ENCODE measurements around the gene BRSK1.

BRSK1 gene

DNA sequence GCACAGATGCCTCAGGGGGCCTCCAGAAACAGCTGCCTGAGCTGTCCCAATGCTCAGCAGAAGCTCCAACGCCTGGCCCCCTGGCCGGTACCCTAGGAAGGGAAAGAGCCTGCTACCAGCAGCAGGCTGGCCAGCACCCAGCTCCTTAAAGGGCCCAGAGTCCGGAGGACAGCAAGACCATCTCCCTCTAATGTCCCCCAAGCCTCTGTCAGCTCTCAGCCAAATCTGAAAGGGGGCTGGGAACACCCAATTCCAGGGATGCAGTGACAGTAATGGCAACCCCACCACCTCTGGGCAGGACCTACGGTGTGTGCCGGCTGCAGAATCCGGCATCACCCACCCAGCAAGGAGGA, 29.2 kb upstream of the BRSK1 start:
- DNase-seq: peak in 1 of 4 experiments; percentile 19

DNA sequence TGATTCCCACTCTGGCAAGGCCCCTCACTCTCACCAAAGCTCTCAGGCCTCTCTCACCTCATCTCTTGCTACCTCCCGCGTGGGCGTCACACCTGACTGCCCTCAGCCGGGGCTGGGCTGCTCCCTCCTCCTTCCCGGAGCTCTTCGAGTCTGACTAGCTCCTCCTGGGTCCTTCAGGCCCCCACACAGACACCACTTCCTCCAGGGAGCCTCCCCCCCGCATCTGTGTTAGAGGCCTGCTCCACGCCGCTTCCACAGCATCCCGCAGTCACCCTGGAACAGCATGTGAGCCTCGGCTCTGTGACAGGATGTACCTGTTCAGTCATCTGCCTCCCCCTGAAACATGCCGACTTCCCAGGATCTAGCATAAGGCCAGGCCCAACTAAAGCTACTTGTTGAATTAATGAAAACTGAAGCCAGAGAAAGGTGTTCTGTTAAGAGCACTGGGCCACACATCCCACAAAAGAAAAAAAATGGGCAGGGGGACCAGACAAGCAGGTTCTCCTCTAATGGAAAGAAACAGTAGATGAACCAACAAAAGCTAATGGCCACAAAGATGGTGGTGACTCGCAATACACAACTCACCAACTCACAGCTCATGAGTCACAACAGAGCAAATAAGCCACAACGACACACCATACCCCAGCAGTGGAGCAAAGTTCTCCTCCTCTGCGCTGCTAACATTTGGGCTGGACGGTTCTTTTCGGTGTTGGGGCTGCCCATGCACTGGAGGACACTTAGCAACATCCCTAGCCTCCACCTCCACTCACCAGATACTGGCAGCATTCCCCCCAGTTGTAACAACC, 28.0 kb upstream of the BRSK1 start:
- DNase-seq: peak in 2 of 4 experiments; percentile 5 to 25

DNA sequence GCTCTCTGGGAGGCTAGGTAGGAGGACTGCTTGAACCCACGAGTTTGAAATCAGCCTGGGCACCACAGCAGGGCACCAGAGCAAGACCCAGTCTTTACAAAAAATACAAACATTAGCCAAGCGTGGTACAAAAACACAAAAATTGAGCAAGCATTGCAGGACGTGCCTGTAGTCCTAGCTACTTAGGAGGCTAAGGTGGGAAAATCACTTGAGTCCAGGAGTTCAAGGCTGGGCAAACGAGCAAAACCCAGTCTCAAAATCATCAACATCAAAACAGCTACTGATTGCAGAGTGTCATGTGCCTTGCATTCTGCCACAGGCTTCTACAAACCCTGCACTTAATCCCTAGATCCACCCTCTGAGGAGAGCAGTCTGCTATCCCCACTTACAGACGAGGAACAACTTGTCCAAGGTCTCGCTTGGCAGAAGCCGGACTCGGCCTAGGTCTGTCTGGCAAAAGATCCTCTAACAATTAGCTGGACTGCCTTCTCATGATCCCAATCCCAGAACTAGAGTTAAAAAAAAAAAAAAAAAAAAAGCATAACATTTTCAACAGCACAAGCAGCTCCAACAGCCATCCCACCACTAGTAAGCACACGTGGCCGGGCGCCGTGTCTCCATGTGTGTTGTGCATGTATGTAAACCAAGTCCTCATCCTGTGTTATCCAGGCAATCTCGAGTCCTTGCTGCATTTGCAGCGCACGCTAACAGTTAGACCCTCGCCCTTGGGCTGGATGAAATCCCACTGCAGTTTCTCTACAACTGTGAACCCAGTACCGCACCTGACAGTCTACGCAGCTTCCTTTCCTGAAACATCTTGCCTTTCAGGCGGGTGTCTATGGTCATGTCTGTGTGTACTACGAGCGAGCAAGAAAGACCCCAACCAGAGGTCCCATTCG, 27.0 kb upstream of the BRSK1 start:
- no peak for DNase-seq

DNA sequence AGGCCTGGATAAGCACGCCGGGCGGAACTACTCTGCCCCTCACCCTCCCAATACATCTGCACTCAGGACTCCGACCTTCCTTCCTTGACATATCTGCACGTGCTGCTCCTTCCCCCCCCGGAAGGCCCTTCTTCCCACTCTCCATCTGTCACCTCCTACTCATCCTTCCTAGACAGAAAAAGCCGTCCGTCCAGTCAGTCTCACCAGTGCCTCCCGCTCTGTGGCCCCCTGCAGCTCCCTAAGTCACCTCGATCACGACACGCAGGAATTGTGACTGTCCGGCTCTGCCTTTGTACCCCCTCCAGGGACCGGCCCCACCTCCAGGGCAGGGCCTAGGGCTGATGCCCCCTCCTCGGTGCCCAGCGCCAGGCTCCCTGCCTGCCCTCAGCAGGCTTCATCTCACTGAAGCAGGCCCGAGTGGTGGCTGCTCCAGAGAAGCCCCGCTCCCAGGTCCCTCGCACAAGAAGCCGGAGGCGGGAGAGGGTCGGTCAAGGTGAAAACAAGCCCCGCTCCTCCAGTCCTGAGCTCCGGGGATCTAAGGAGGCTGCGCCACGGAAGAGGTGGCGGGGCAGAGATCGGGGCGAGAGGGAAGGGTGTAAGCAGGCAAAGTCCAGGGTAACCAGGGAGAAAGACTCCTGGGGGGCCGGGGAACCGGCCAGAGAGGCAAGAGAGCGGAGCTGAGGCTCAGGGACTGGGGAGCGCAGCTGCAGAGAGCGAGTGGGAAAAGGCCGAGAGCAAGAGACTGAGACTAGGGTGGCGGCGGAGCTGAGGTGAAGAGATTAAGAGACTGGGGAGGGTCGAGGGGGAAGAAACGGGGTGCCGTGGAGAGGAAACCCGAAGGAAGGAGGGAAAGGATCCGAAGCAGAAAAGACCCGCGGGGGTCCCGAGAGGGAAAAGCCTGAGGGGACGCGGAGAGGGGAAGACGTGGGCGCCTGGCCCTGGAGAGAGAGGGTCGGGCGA, 26.1 kb upstream of the BRSK1 start:
- no peak for DNase-seq

DNA sequence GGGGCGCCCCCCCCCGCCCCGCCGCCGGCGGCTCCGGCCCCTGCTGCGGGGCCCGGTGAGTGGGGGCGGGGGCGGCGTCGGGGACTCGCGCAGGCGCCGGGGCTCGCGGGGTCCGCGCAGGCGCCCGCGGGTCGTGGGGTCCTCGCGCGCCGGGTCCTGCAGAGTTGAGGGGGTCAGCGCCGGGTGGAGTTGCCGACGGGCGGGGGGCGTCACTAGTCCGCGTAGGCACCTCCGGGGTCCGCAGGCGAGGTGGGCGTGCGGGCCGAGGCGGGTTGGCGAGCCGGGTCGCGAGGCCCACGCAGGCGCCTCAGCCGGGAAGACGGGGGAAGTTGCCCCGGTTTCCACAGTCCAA, 25.3 kb upstream of the BRSK1 start:
- DNase-seq: peak in 2 of 4 experiments; percentile 45

DNA sequence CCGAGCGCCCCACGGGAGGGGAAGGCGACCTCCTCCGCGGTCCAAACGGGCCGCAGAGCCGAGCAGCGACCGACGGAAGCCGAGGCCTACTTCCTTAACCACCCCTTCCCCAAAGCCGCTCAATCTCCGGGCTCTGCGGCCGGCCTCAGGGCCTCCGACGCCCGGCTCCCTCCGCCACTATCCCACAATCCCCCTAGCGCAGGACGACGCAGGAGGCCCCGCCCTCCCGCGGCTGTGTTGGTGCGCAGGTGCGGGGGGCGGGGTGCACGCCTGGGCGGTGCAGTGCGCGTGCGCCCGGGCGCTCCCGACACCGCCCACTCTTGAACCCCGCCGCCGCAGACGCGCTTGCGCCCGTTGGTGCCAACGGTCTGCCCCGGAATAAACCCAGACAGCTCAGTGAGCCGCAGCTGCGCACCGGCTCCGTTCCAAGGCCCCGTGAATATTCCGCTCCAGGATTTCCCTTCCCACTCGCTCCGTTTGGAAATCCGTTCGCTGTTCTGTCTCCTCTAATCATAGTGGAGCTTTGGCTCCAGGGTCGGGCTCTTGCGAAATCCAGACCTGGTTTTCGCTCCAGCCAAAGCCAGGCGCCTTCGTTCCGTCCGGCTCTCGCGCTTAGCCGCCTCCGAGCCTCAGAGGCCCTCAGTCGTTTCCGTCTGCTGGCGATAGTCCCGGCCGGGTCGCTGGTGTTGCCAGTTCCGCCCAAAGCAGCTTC, 24.8 kb upstream of the BRSK1 start, which contains the start of gene PPP6R1:
PPP6R1 (minus strand) TSS at position 190 of the 712 bp plus-strand sequence. CDS start 11,914 bp downstream, outside the sequence.
- DNase-seq: peak; percentile 88 to 96 (median 95)

DNA sequence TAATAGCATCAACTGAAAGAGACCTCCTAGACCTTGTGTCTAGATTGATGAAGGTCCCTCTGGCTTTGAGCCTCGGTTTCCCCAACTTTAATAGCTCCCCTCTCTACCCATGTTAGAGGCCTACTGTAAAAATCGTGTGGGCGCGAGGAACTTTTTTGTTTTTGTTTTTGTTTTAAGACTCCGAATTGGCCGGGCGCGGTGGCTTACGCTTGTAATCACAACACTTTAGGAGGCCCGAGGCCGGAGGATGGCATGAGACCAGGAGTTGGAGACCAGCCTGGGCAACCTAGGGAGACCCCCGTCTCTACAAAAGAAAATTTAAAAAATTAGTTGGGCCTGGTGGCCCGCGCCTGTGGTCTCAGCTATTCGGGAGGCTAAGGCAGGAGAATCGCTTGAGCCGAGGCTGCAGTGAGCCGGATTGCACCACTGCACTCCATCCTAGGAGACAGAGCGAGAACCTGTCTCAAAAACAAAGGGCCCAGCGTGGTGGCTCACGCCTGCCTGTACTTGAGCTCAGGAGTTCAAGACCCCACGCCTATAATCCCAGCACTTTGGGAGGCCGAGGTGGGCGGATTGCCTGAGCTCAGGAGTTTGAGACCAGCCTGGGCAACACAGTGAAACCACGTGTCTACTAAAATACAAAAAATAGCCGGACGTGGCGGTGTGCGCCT, 24.1 kb upstream of the BRSK1 start:
- DNase-seq: peak in 1 of 4 experiments; percentile 28

DNA sequence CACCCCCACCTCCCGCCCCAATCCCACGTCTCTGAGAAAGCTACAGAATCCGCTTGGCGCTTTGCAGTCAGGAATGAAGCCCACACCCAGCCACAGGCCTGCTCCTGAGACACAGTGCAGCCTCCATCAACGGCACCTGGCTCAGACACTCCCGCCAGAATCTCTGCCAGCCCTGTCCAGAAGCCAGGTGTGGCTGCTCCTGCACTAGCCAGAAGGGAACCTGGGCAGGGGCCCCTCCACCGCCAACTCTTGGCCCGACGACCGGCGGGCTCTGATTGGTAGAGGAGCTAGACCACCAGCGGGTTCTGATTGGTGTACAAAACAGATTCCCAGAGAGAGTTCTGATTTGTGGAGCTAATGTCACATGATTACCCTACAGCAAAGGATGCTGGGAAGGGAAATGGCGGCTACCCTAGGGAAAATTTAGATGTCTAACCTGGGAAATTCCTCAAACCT, 22.1 kb upstream of the BRSK1 start:
- DNase-seq: no peak

DNA sequence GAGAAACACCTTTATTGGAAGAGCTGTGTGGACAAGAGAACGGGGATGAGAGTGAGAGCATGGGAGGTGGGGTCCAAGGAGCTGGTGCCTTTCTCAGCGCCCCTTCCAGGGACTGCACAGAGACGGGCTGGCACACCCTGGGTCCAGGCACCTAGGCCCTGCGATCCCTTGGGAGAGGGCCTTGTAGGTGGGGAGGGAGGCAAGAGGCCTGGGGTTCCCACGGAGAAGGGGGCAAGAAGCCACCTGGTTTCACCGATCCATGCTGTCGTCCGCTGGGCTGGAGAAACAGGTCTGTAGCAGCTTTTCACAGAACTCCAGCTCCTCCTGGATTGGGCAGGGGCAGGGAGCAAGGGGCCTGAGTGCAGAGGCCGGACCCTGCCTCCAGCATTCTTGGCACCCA, 21.4 kb upstream of the BRSK1 start:
- no peak for DNase-seq

DNA sequence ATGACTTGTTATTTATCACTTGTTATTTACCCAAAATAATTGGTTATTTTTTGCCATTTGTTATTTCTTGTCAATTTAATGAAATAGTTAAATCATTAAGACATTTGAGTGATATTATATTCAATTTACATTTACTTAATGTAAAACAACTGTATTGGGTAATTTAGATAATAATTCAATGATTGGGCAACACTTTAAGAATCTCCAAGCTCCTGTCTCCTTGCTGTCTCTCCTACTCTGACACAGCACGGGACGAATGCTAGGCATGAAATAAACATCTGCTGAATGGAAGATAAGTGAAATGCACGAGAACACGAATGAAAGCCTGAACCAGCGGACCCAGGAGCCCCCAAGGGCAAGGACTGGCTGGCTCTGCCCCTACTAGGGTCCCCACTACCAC, 19.3 kb upstream of the BRSK1 start:
- no peak for DNase-seq

DNA sequence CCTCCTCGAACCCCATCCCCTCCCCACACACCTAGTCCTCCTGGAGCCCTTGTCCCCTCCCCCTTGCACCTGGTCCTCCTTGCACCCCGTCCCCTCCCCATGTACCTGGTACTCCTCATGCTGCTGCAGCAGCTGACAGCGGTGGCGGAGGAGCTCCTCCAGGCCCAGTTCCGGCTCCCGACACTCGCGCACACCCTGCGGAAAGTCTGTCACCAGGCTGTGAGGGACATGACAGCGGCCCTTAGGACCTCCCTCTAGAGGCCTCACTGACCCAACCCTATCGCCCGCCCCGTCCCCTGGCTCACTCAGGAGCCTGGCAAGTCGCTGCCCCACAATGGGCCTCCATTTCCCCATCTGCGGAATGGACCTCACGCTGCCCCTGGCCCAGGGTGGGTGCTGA, 18.6 kb upstream of the BRSK1 start:
- DNase-seq: no peak

DNA sequence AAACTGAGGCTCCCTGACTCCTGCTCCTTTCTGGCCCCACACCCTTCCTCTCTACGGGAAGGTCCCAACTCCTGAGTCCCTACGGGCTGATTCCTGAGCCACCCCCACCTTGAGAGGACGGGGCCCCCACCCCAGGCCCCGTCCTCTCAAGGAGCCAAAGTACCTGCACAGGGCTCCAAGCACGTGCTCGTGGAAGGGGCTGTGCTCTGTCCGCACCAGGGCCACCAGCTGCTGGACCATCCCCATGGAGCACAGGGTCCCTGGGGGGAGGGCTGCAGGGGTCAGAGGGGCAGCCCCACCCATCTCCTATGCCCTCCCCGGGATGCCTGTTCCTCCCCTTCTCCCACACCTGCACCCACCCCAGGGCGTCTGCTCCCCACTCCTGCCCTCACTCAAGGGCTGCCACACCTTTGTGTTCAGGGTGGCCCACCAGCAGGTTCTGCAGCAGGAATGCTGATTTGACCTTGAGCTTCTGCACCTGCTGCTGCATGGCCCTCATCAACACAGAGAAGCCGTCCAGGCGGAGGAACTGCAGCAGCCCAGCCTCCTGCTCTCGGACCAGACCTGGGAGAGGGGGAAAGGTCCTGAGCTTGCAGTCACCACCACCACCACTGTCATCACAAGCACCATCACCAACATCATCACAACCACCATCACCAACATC, 17.9 kb upstream of the BRSK1 start:
- DNase-seq: no peak

DNA sequence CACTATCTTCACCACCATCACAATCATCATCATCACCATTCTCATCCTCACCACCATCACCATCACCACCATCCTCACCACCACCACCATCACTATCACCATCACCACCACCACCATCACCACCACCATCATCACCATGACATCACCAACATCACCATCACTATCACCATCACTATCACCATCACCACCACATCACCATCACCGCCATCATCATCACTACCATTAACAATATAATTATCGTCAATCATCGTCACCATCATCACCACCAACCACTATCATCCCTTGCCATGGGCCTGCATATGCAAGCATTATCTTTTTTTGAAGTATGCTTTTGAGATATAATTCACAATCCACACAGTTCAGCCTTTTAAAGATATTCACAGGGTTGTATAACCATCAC, 17.4 kb upstream of the BRSK1 start:
- no peak for DNase-seq

DNA sequence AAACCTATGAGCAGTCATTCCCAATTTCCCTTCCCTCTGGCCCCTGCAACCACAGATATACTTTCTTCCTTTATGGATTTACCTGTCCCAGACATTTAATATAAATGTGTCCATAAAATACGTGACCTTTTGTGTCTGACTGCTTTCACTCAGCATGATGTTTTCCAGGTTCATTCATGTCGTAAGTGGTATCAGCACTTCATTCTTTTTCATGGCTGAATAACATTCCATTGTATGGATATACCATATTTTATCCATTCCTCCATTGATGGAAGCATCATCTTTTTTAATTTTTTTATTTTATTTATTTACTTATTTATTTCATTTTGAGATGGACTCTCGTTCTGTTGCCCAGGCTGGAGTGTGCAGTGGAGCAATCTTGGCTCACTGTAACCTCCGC, 17.0 kb upstream of the BRSK1 start:
- no peak for DNase-seq

DNA sequence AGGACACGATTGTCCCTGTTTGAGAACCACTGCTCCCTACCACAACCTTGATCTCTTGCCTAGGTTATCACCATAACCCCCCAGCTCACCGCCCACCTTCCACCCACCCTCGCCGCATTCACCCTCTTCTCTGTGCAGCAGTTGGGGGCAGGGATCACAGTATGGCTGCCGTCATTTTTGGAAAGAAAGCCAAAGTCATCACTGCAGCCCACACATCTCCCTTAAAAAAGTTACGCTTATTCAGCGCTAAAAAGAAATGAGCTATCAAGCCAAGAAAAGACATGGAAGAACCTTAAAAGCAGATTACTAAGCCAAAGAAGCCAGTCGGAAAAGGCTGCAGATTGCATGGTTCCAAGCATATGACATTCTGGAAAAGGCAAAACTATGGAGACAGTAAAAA, 14.5 kb upstream of the BRSK1 start:
- DNase-seq: no peak

DNA sequence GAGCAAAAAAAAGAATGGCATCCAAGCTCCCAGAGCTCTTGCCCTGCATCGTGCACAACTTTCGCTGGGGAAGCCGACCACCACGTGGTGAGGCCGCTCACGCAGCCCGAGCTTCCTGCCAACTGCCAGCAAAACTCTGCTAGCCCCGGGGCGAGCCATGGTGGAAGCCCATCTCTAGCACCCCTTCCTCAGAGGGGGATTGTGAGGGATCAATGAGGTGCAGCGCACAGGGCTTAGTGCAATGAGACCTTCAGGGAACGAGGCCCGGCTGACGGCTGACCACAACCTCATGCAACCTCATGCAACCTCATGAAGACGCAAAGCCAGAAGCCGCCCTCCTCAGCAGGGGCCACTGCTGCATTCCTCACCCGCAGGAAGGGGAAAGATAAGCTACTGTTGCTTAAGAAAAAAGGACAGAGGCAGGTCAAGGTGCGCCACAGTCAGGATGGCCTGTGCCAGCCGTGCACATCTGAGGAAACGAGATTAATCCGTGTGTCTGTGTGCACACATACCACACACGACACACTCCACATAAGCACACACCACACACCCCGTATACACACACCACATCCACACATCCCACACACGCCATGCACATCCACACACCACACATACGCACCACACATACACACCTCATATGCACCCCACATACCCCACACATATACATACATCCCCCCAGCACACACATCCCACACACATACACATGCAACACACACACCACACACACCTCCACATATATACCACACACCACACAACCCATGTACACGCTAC, 13.4 kb upstream of the BRSK1 start:
- DNase-seq: no peak

DNA sequence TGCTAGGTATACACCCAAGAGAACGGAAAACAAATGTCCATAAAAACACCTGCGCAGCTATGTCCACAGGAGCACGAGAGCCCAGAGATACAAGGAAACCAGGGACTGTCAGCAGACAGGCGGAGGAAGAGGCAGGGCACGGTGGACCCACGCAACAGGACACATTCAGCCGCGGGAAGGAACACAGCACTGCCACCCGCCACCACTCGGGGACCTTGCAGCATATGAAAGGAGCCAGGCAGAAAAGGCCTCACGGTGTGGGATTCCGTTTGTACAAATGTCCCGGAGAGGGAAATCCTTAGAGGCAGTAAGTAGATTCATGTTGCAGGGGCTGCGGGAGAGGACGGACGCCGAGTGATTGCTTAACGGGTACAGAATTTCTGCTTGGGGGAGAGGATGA, 11.7 kb upstream of the BRSK1 start:
- DNase-seq: no peak

DNA sequence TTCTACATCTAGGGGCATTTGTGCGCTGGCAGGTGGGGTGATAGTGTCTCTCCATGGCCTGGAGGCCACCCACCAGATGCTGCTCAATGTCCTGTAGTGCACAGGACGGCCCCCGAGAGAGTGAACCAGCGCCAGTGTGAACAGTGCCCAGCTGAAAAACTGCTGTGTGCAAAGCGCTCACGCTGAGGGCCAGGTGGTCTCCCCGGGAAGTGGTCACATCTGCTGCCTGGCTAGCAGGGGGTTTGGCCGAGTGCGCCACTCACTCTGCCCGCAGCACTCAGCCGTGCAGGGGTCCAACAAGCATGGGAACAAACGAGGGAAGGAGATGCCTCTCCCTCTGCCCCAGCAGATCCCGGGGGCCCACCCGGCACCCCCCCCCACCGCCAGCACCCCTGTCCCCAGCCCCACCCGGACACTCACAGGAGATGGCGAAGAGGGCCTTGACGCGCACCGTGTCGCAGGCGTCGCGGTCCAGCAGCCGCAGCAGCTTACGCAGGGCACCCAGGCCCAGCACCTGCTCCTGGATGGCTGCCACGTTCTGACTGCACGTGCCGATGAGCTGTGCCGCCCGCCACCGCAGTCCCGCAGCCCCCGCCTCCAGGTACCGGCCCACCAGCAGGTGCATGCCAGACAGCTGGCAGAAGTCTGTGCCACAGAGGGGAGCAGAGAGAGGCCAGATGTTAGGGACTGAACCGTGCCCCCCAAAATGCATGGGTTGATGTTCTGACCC, 9.7 kb upstream of the BRSK1 start:
- no peak for DNase-seq

Measured in activated naive CD4-positive, alpha-beta T cell (primary cell).